Fibroblast of pulmonary artery (primary cell): Measurements from ENCODE around the gene CKLF.
"Not testable (repeated sequence)": the region's sequence is repeated elsewhere in the genome, so short reads cannot be mapped to it uniquely, and the experiment has no call there.

Experiments used
- DNase-seq: peaks from one replicate; pipeline ENCODE4 v3.0.0-alpha.2; 2010; ENCODE audit warnings: low read depth
- H3K4me3 ChIP-seq: replicated peaks from 2 replicates; pipeline ENCODE4 v1.5.1; 2011; ENCODE audit warnings: low read depth, mild to moderate bottlenecking, control low read depth, low read length, moderate library complexity
- CTCF ChIP-seq: IDR thresholded peaks from 2 replicates; pipeline ENCODE4 v1.5.1; 2011; ENCODE audit warnings: mild to moderate bottlenecking, control low read depth, low read length, inconsistent platforms; ENCODE audit errors: missing control alignments

The CKLF gene

GRCh38 chr16:66610111-66610820 lies 57.9 kb downstream of the CKLF start:
- TF ChIP-seq CTCF = no peak
- no peak for DNase-seq
- no peak overlapping the region for H3K4me3 ChIP-seq

- DNase-seq, H3K4me3 ChIP-seq: not testable (repeated sequence)
These were observed 59.5 kb downstream of the CKLF start for GRCh38 chr16:66611911-66612310.

GRCh38 chr16:66612422-66612821 lies 60.0 kb downstream of the CKLF start:
- no peak for TF ChIP-seq CTCF
- no peak for DNase-seq
- no peak overlapping the region for H3K4me3 ChIP-seq

- no peak for TF ChIP-seq CTCF
- H3K4me3 ChIP-seq = no peak overlapping the region
- DNase-seq = no peak
These were observed 61.9 kb downstream of the CKLF start for GRCh38 chr16:66614161-66614802.
